Measurements from ENCODE around the gene CACYBP. TPM values are rescaled to one million over a fixed set of nuclear protein-coding genes. Genes with fewer than 3 reads are reported as not detected.

Gene CACYBP
- total RNA-seq, 3 donors from 2014 or later: 68.2 to 129 (median 72.8) TPM

DNA sequence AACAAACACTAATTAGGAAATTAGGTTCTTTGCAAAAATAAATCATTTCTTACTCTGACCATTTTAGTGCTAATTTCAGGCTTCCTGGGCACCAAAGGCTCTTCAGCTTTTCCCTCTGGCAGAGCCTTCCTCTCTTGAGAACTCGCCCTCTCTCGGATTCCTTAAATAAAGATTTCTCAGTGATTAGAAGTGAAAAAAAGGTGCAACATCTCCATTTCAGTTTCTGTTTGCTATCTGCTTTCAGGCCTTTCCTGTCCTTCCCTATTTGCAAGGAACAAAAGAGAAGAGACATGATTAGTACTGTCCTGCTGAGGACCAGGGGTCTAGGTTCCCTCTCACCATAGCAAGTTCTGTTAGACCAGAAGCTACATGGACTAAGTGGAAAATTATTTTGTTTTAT lies 27.8 kb upstream of the CACYBP start:
- H3K27me3 ChIP-seq: no peaks in the 10 kb centered on the region
- peaks cover 0 to 6% of the 10 kb centered on the region in 2 donors for H3K4me1 ChIP-seq
- H3K9me3 ChIP-seq: no peaks in the 10 kb centered on the region
- DNase-seq (ENCODE audit: low spot score in 2 of 2): no peak
- H3K36me3 ChIP-seq: no peaks in the 10 kb centered on the region
- intact Hi-C loops (cut with DNase I; ENCODE audit: low total_unique reads): no loop called here
- H3K4me3 ChIP-seq: no peak overlapping the region
- TF ChIP-seq POLR2AphosphoS5 (IDR thresholded peaks at IDR 0.05): no peak
- TF ChIP-seq POLR2A (IDR thresholded peaks at IDR 0.05): no peak
- TF ChIP-seq, protein P1, sequence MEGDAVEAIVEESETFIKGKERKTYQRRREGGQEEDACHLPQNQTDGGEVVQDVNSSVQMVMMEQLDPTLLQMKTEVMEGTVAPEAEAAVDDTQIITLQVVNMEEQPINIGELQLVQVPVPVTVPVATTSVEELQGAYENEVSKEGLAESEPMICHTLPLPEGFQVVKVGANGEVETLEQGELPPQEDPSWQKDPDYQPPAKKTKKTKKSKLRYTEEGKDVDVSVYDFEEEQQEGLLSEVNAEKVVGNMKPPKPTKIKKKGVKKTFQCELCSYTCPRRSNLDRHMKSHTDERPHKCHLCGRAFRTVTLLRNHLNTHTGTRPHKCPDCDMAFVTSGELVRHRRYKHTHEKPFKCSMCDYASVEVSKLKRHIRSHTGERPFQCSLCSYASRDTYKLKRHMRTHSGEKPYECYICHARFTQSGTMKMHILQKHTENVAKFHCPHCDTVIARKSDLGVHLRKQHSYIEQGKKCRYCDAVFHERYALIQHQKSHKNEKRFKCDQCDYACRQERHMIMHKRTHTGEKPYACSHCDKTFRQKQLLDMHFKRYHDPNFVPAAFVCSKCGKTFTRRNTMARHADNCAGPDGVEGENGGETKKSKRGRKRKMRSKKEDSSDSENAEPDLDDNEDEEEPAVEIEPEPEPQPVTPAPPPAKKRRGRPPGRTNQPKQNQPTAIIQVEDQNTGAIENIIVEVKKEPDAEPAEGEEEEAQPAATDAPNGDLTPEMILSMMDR (IDR thresholded peaks at IDR 0.05): no peak
- H3K27ac ChIP-seq: peak overlapping the region in 1 of 2 donors; percentile 2

DNA sequence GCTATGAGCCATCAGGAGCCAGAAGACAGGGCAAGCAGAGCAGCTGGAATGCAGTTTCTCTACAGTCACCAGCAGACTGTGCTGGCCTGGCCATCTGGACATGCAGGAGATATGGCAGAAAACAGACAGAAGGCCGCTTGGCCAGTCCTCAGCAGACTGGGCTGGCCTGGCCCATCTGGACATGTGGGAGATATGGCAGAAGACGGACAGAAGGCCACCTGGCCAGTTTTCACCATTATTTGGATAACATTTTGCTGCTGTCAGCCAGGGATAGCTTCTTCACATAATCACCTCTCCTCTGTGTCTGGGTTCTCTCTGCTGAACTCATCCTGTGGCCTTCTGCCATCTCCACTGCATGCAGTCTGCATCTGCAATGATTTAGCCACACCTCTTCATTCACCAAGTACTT lies 25.0 kb upstream of the CACYBP start:
- no peak for DNase-seq (ENCODE audit: low spot score in 2 of 2)
- Histone ChIP-seq H3K27ac (no peak overlapping the region), H3K4me3 (no peak overlapping the region), H3K4me1 (peaks cover 0 to 6% of the 10 kb centered on the region in 2 donors), H3K27me3 (no peaks in the 10 kb centered on the region), H3K9me3 (no peaks in the 10 kb centered on the region), H3K36me3 (no peaks in the 10 kb centered on the region)
- TF ChIP-seq POLR2A (IDR thresholded peaks at IDR 0.05) (no peak), POLR2AphosphoS5 (IDR thresholded peaks at IDR 0.05) (no peak)
- TF ChIP-seq, protein P1 (IDR thresholded peaks at IDR 0.05): no peak
- intact Hi-C loops (cut with DNase I; ENCODE audit: low total_unique reads): no loop called here

DNA sequence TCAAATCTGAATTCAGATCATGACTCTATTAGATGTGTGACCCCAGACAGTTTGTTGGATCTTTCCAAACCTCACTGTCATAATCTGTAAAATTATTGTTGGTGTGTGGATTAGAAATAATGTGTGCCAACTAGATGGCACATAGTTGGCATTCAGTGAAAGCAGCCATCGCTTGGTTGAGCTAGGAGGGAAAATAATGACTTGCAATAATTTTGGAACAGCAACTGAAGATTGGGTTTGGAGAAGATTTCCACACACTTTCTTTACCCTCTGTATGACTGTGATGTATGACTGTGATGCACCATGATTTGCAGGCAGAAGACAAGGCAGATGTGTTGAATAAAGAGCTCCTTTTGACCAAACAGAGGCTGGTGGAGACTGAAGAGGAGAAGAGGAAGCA lies 24.0 kb upstream of the CACYBP start:
- Histone ChIP-seq H3K27me3 (no peaks in the 10 kb centered on the region), H3K4me3 (no peak overlapping the region), H3K27ac (no peak overlapping the region), H3K36me3 (no peaks in the 10 kb centered on the region), H3K4me1 (peaks cover 0 to 6% of the 10 kb centered on the region in 2 donors), H3K9me3 (no peaks in the 10 kb centered on the region)
- intact Hi-C loops (cut with DNase I; ENCODE audit: low total_unique reads): no loop called here
- TF ChIP-seq, protein P1 (IDR thresholded peaks at IDR 0.05): no peak
- TF ChIP-seq POLR2AphosphoS5 (IDR thresholded peaks at IDR 0.05) (no peak), POLR2A (IDR thresholded peaks at IDR 0.05) (no peak)
- no peak for DNase-seq (ENCODE audit: low spot score in 2 of 2)

DNA sequence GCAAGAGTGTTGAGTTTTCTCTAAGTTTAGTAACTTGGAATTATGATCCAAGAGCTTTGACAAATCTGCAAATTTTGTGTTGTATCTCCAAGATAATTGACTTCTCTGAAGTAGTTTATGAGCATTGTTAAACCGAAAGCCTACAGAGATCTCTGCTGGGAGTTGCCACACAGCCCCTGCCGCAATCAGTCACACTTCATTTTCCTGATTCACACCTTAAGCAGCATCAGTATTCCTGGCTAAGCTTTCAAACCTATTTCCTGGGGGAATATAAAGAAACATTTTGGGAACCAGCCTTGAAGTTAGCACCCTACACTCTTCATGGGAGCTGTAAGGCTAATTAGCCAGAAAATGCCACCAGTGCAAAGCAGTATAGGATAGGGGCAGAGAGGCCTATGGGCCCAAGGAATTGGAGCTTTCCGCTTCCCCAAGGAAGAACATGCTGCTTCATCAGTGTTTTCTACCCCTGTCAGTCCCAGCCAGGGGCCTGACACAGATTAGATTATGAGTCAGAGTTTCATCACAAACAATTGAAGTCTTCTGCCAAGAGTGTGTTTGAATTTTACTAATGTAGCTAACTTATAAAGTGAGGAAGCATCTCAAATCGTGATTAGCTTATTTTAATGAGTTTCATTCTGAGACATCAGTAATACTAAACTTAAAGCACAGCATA lies 23.2 kb upstream of the CACYBP start:
- Histone ChIP-seq H3K36me3 (no peaks in the 10 kb centered on the region), H3K9me3 (no peaks in the 10 kb centered on the region), H3K4me3 (no peak overlapping the region), H3K27me3 (no peaks in the 10 kb centered on the region), H3K27ac (peak overlapping the region in 1 of 2 donors; percentile 2), H3K4me1 (peaks cover 0 to under 1% of the 10 kb centered on the region in 2 donors)
- intact Hi-C loops (cut with DNase I; ENCODE audit: low total_unique reads): no loop called here
- TF ChIP-seq, protein P1 (IDR thresholded peaks at IDR 0.05): no peak
- no peak for TF ChIP-seq POLR2A (IDR thresholded peaks at IDR 0.05)
- no peak for TF ChIP-seq POLR2AphosphoS5 (IDR thresholded peaks at IDR 0.05)
- no peak for DNase-seq (ENCODE audit: low spot score in 2 of 2)

DNA sequence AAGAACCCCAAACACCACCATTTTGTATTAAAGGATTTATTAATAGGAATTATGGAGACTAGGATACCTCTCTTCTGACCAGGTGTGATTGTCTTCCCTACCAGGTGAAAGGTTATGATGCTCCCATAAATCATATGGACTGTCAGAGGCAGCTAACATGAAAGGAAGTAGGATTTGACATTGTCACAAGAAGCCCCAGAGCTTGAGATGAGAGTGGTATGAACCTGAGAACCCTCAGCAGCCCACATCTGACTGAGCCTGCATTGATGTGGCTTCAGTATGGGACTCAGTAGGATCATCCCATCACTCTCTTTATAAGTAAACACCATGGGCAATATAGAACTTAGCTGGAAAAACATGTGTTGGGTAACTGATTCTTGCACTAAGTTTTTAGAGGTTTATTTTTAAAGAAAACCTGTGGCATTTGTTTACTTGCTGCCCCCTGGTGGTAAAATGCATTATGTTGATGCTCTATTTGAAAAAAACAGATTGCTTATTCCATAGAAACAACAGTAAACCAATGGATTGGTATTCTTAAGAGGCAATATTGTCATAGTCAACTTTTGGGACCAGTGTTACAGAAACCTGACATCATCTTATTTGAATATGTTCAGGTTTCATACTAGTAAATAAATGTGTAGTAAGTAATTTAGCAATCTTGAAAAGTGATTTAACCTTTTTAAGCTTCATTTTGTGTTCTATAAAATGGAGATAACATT lies 16.6 kb upstream of the CACYBP start:
- intact Hi-C loops (cut with DNase I; ENCODE audit: low total_unique reads): no loop called here
- H3K27me3 ChIP-seq: no peaks in the 10 kb centered on the region
- TF ChIP-seq, protein P1 (IDR thresholded peaks at IDR 0.05): peak; percentile 42 to 71 (median 63)
- no peak for TF ChIP-seq POLR2AphosphoS5 (IDR thresholded peaks at IDR 0.05)
- DNase-seq (ENCODE audit: low spot score in 2 of 2): no peak
- no peak overlapping the region for H3K27ac ChIP-seq
- no peaks in the 10 kb centered on the region for H3K9me3 ChIP-seq
- H3K36me3 ChIP-seq: no peaks in the 10 kb centered on the region
- H3K4me3 ChIP-seq: no peak overlapping the region
- no peaks in the 10 kb centered on the region for H3K4me1 ChIP-seq
